Duodenal mucosa (tissue), 2 donors: ENCODE results near the gene MAGEB17.
"Not testable (repeated sequence)": the region's sequence is repeated elsewhere in the genome, so short reads cannot be mapped to it uniquely, and the experiment has no call there.

Experiments used
- H3K27ac ChIP-seq: one replicate; pipeline ENCODE4 v1.7.0; 2013; ENCODE audit warnings: low read depth, low read length
- H3K27me3 ChIP-seq, 2 donors: one replicate each; pipeline ENCODE4 v1.7.0; 2013; ENCODE audit warnings: low read length in 2 of 2, control low read depth in 1 of 2; ENCODE audit not compliant: insufficient read depth in 2 of 2, control insufficient read depth in 1 of 2
- H3K36me3 ChIP-seq, 2 donors: one replicate each; pipeline ENCODE4 v1.7.0; 2013; ENCODE audit warnings: low read length in 2 of 2, control low read depth in 1 of 2; ENCODE audit not compliant: insufficient read depth in 2 of 2, control insufficient read depth in 1 of 2
- H3K4me1 ChIP-seq, 2 donors: one replicate each; pipeline ENCODE4 v1.7.0; 2013; ENCODE audit warnings: low read length in 2 of 2, control low read depth in 1 of 2; ENCODE audit not compliant: insufficient read depth in 2 of 2, control insufficient read depth in 1 of 2
- H3K4me3 ChIP-seq, 2 donors: one replicate each; pipeline ENCODE4 v1.7.0; 2013; ENCODE audit warnings: low read length in 2 of 2, low read depth in 1 of 2
- H3K9ac ChIP-seq, 2 donors: one replicate each; pipeline ENCODE4 v1.7.0; 2013; ENCODE audit warnings: low read length in 2 of 2, low read depth in 1 of 2
- H3K9me3 ChIP-seq, 2 donors: one replicate each; pipeline ENCODE4 v1.7.0; 2013; ENCODE audit warnings: low read length in 2 of 2, control low read depth in 1 of 2; ENCODE audit not compliant: control insufficient read depth in 1 of 2

MAGEB17 gene

DNA sequence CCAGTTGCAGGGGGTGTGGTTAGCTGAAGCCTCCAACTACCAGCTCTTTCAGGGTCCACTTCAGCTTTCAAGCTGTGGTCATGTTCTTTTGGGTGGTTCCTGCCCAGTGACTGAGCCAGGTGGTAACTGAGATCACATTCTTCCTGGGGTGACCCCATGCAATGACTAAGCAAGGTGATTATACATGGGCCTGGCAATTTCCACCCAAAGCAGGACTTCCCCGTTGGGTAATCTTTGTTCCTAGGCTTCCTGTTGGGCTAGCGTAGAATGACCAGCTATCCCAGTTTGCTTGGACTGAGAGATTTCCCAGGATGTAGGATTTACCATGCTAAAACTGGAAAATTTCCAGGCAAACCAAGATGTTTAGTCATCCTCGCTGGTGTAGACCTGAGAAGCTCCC, 18.4 kb upstream of the MAGEB17 start:
- Histone ChIP-seq H3K4me3 (no peak overlapping the region), H3K27ac (no peak overlapping the region), H3K27me3 (no peaks in the 10 kb centered on the region), H3K9ac (no peak overlapping the region), H3K4me1 (no peaks in the 10 kb centered on the region), H3K9me3 (no peaks in the 10 kb centered on the region), H3K36me3 (no peaks in the 10 kb centered on the region)

DNA sequence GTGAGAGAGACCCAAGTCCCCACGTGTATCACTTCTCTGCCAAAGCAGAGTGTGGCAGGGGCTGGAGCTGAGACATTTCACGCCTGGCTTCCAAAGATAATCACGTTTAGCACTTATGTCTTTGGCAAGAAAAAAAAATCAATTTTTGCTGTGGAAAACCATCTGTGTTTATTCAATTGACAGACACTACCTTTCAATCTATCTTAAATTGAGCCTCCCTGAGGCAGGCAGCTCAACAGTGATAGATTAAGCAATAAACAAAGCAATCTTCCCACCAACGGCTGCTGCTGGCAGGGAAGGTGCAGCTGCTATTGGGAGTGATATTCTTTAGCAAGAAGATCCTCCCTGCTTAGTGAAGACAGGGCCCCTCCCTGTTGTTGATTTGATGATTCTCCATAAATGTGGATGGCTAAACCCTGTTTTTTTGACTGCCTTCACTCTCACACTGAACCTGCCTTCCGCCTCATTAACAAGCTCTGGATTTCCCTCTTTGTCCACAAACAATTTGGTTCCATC, 11.6 kb upstream of the MAGEB17 start:
- no peaks in the 10 kb centered on the region for H3K9me3 ChIP-seq
- H3K36me3 ChIP-seq: no peaks in the 10 kb centered on the region
- H3K27me3 ChIP-seq: no peaks in the 10 kb centered on the region
- no peak overlapping the region for H3K27ac ChIP-seq
- no peaks in the 10 kb centered on the region for H3K4me1 ChIP-seq
- H3K9ac ChIP-seq: no peak overlapping the region
- no peak overlapping the region for H3K4me3 ChIP-seq

DNA sequence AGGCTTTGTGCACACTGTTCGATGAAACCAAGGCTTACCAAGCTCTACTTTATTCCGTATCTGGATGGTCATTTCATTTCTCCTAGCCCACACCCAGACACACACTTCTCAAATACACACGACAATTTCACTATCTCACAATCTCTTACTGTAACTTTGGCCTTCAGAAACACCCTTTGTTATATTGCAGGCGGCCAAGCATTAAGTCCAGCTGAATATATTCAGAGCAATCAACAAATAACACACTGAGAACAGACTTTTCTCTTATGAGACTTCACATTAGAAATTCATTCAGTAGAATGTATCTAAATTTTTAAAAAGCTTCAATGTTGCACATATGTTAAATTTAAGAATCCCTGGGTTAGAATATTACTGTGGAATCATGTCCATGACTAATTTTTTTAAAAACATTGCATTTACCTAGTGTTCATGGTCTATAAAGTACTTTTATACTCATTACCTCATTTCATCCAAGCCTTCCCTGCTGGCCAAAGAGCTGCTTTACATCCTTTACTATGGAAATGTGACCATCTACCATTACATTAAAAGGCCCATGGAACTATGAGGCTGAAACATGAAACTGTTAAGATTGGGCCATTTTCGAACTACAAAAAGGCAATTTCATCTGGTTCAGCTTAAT, 10.5 kb upstream of the MAGEB17 start:
- H3K4me3 ChIP-seq: no peak overlapping the region
- H3K27ac ChIP-seq: no peak overlapping the region
- no peak overlapping the region for H3K9ac ChIP-seq
- H3K4me1 ChIP-seq: no peaks in the 10 kb centered on the region
- H3K36me3 ChIP-seq: no peaks in the 10 kb centered on the region
- H3K27me3 ChIP-seq: no peaks in the 10 kb centered on the region
- no peaks in the 10 kb centered on the region for H3K9me3 ChIP-seq

DNA sequence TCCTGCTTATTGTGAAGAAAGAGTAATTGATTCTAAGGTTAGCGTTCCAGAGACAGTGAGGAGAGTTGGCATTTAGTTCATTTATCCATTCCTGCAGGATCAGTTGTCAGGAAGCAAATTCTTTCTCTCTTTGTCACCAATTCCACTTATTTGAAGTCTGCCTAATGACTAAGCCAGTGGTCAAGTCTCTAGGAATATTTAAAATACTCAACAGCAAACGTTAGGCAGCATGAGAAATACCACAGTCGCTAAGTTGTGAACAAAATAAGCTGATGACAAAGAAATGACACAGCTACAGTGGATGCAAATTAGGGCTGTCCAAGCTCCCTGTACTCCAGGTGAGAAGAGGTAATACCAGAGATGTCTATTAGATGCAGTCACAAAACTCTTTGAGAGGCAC, 6.6 kb upstream of the MAGEB17 start:
- Histone ChIP-seq H3K36me3 (no peaks in the 10 kb centered on the region), H3K9ac (no peak overlapping the region), H3K27me3 (no peaks in the 10 kb centered on the region), H3K9me3 (no peaks in the 10 kb centered on the region), H3K4me3 (no peak overlapping the region), H3K4me1 (no peaks in the 10 kb centered on the region), H3K27ac (no peak overlapping the region)

DNA sequence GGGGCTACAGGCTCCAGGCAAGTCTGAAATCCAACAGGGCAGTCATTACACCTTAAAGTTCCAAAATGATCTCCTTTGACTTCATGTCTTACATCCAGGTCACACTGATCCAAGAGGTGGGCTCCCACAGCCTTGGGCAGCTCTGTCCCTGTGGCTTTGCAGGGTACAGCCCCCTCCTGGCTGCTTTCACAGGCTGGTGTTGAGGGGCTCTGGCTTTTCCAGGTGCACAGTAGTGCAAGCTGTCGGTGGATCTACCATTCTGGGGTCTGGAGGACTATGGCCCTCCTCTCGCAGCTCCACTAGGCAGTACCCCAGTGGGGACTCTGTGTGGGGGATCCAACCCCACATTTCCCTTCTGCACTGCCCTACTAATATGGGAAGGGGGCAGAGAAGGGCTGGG, 6.1 kb upstream of the MAGEB17 start:
- not testable (repeated sequence) for H3K4me1 ChIP-seq, H3K27ac ChIP-seq, H3K27me3 ChIP-seq, H3K9me3 ChIP-seq, H3K9ac ChIP-seq, H3K36me3 ChIP-seq, H3K4me3 ChIP-seq

DNA sequence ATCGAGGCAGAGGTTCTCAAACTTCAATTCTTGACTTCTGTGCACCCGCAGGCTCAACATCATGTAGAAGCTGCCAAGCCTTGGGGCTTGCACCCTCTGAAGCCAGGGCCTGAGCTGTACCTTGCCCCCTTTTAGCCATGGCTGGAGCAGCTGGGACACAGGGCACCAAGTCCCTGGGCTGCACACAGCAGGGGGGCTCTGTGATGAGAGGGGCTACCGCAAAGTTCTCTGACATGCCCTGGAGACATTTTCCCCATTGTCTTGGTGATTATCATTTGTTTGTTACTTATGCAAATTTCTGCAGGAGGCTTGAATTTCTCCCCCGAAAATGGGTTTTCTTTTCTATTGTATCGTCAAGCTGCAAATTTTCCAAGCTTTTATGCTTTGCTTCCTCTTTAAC, 4.9 kb upstream of the MAGEB17 start:
- no peaks in the 10 kb centered on the region for H3K4me1 ChIP-seq
- H3K27ac ChIP-seq: no peak overlapping the region
- H3K9me3 ChIP-seq: no peaks in the 10 kb centered on the region
- H3K9ac ChIP-seq: no peak overlapping the region
- H3K4me3 ChIP-seq: no peak overlapping the region
- H3K27me3 ChIP-seq: no peaks in the 10 kb centered on the region
- H3K36me3 ChIP-seq: no peaks in the 10 kb centered on the region

DNA sequence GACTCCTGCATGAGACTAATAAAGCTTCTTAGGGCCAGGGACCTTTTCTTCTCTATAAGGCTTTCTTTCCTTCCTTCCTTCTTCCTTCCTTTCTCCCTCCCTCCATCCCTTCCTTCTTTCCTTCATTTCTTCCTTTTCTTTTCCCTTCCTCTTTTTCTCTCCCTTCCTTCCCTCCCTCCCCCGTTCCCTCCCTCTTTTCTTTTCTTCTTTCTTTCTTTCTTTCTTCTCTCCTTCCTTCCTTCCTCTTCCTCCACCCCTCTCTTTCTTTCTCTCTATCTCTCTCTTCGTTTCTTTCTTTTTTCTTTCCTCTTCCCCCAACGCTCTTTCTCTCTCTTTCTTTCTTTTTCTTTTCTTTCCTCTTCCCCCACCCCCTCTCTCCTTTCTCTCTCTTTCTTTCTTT, 2.5 kb upstream of the MAGEB17 start:
- Histone ChIP-seq H3K27ac (no peak overlapping the region), H3K4me1 (no peaks in the 10 kb centered on the region), H3K36me3 (no peaks in the 10 kb centered on the region), H3K9me3 (no peaks in the 10 kb centered on the region), H3K27me3 (no peaks in the 10 kb centered on the region), H3K9ac (no peak overlapping the region), H3K4me3 (no peak overlapping the region)

DNA sequence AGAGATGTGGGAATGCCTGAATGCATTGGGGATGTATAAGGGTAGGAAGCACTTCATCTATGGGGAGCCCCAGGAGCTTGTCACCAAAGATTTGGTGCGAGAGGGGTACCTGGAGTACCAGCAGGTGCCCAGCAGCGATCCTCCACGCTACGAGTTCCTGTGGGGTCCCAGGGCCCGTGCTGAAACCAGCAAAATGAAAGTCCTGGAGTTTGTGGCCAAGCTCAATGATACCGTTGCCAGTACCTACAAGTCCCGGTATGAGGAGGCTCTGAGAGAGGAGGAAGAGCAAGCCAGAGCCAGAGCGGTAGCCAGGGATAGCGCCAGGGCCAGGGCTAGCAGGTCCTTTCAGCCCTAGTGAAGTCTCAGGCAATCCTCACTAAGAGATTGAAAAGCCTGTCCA, 3.8 kb downstream of the MAGEB17 start:
- no peaks in the 10 kb centered on the region for H3K4me1 ChIP-seq

DNA sequence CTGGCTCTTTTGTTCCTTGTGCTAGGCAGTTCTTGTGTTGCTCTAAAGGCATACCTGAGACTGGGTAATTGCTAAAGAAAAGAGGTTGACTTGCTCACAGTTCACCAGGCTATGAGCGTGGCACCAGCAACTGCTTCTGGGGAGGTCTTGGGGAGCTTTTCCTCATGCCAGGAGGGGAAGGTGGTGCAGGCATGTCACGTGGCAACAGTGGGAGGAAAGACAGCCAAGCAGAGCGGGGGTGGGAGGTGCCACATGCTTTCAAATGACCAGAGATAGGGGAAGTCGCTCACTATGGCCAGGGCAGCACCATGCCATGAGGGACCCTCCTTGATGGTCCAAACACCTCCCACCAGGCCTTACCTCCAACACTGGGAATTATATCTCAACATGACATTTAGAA, 4.7 kb downstream of the MAGEB17 start:
- no peak overlapping the region for H3K4me3 ChIP-seq
- H3K27ac ChIP-seq: no peak overlapping the region
- no peaks in the 10 kb centered on the region for H3K9me3 ChIP-seq
- H3K4me1 ChIP-seq: no peaks in the 10 kb centered on the region
- no peaks in the 10 kb centered on the region for H3K27me3 ChIP-seq
- no peak overlapping the region for H3K9ac ChIP-seq
- H3K36me3 ChIP-seq: no peaks in the 10 kb centered on the region

More for the DNA sequence above, 3.8 kb downstream of the MAGEB17 start:
- no peaks in the 10 kb centered on the region for H3K27me3 ChIP-seq
- no peak overlapping the region for H3K27ac ChIP-seq
- no peak overlapping the region for H3K9ac ChIP-seq
- H3K9me3 ChIP-seq: no peaks in the 10 kb centered on the region
- no peak overlapping the region for H3K4me3 ChIP-seq
- H3K36me3 ChIP-seq: no peaks in the 10 kb centered on the region

DNA sequence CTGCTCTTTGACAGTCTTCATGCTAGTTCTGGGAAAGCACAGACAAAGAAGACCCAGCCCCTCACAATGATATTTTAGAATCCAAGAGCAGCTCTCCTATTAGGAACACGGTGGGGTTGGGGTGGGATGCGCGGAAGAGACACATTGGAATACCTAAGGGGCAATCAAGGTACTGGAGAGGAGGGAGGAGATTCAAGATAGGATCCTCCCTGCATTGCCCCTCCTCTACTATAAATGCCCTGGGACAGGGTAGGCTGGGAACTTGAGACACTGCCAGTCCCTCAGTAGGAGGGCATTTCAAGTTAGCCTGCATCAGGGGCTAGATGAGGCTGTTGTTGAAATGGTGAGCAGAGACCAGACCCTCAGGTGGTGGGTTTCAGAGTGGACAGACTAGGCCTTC, 5.1 kb downstream of the MAGEB17 start:
- H3K36me3 ChIP-seq: no peaks in the 10 kb centered on the region
- H3K4me3 ChIP-seq: no peak overlapping the region
- H3K9ac ChIP-seq: no peak overlapping the region
- no peaks in the 10 kb centered on the region for H3K9me3 ChIP-seq
- no peaks in the 10 kb centered on the region for H3K27me3 ChIP-seq
- H3K27ac ChIP-seq: no peak overlapping the region
- no peaks in the 10 kb centered on the region for H3K4me1 ChIP-seq
